ENCODE data around the gene NDUFS6.
"Not testable (repeated sequence)": the region's sequence is repeated elsewhere in the genome, so short reads cannot be mapped to it uniquely, and the experiment has no call there.

The NDUFS6 gene

GRCh38 chr5:1835431-1835830 lies 34.2 kb downstream of the NDUFS6 start:
- no peak for DNase-seq

- no peak for DNase-seq
These were observed 35.1 kb downstream of the NDUFS6 start for GRCh38 chr5:1836176-1836890.

- DNase-seq, result no peak
These were observed 36.0 kb downstream of the NDUFS6 start for GRCh38 chr5:1836891-1837880.

- no peak for DNase-seq
These were observed 36.8 kb downstream of the NDUFS6 start for GRCh38 chr5:1838013-1838412.

GRCh38 chr5:1840071-1840547 lies 38.9 kb downstream of the NDUFS6 start:
- no peak for DNase-seq

GRCh38 chr5:1840741-1841521 lies 39.7 kb downstream of the NDUFS6 start:
- DNase-seq, result no peak

GRCh38 chr5:1842004-1842819 lies 41.0 kb downstream of the NDUFS6 start:
- no peak for DNase-seq

GRCh38 chr5:1843761-1844160 lies 42.6 kb downstream of the NDUFS6 start:
- not testable (repeated sequence) for DNase-seq

- DNase-seq, result no peak
These were observed 43.7 kb downstream of the NDUFS6 start for GRCh38 chr5:1844708-1845436.

GRCh38 chr5:1845696-1846095 lies 44.5 kb downstream of the NDUFS6 start:
- DNase-seq, result no peak

GRCh38 chr5:1846583-1846982 lies 45.4 kb downstream of the NDUFS6 start:
- no peak for DNase-seq

- DNase-seq, result no peak
These were observed 45.8 kb downstream of the NDUFS6 start for GRCh38 chr5:1847056-1847455.

- DNase-seq, result no peak
These were observed 46.4 kb downstream of the NDUFS6 start for GRCh38 chr5:1847611-1848010.

GRCh38 chr5:1850324-1851154 lies 49.3 kb downstream of the NDUFS6 start:
- no peak for DNase-seq

- no peak for DNase-seq
These were observed 50.2 kb downstream of the NDUFS6 start for GRCh38 chr5:1851290-1851934.

- no peak for DNase-seq
These were observed 51.2 kb downstream of the NDUFS6 start for GRCh38 chr5:1852324-1852947.

- DNase-seq, result no peak
These were observed 52.3 kb downstream of the NDUFS6 start for GRCh38 chr5:1853531-1853930.

GRCh38 chr5:1855075-1855474 lies 53.9 kb downstream of the NDUFS6 start:
- no peak for DNase-seq

- no peak for DNase-seq
These were observed 54.4 kb downstream of the NDUFS6 start for GRCh38 chr5:1855596-1855995.

All from NCI-H2029 (cell line).